ENCODE results near the gene PSAP.

DNA sequence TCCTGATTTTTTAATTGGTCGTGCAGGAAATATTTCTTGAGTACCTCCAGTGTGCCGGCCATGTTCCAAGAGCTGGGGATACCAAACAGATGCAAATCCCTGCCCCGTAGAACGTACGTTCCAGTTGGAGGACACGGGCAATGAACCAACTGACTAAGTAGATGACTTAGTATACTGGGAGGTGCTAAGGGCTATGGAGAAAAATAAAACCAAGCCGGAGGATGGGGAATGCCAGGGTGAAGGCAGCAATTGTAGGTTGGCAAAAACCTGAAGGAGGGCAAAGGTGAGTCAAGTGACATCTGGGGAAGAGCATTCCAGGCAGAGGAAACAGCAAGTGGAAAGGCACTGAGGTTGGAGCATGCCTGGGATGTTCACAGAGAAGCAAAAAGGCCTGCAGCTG is 70.9 kb downstream of the PSAP start:
- TF ChIP-seq, protein P1, sequence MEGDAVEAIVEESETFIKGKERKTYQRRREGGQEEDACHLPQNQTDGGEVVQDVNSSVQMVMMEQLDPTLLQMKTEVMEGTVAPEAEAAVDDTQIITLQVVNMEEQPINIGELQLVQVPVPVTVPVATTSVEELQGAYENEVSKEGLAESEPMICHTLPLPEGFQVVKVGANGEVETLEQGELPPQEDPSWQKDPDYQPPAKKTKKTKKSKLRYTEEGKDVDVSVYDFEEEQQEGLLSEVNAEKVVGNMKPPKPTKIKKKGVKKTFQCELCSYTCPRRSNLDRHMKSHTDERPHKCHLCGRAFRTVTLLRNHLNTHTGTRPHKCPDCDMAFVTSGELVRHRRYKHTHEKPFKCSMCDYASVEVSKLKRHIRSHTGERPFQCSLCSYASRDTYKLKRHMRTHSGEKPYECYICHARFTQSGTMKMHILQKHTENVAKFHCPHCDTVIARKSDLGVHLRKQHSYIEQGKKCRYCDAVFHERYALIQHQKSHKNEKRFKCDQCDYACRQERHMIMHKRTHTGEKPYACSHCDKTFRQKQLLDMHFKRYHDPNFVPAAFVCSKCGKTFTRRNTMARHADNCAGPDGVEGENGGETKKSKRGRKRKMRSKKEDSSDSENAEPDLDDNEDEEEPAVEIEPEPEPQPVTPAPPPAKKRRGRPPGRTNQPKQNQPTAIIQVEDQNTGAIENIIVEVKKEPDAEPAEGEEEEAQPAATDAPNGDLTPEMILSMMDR (conservative IDR thresholded peaks at IDR 0.05; ENCODE audit: low read depth in 2 of 2) = no peak
- TF ChIP-seq EZH2 (IDR thresholded peaks at IDR 0.05; ENCODE audit: low read depth, unreplicated experiment) (no peak), ZNF331 (CRISPR knock-in tag; IDR thresholded peaks at IDR 0.05; ENCODE audit: low read depth) (no peak), JUNB (IDR thresholded peaks at IDR 0.05; ENCODE audit: unreplicated experiment) (no peak), POLR2AphosphoS5 (IDR thresholded peaks at IDR 0.05; ENCODE audit: low read depth) (no peak), EZH2phosphoT487 (IDR thresholded peaks at IDR 0.05; ENCODE audit: unreplicated experiment) (no peak), CREB1 (CRISPR knock-in tag; IDR thresholded peaks at IDR 0.05; ENCODE audit: low read depth) (no peak)
- TF ChIP-seq, protein P2, sequence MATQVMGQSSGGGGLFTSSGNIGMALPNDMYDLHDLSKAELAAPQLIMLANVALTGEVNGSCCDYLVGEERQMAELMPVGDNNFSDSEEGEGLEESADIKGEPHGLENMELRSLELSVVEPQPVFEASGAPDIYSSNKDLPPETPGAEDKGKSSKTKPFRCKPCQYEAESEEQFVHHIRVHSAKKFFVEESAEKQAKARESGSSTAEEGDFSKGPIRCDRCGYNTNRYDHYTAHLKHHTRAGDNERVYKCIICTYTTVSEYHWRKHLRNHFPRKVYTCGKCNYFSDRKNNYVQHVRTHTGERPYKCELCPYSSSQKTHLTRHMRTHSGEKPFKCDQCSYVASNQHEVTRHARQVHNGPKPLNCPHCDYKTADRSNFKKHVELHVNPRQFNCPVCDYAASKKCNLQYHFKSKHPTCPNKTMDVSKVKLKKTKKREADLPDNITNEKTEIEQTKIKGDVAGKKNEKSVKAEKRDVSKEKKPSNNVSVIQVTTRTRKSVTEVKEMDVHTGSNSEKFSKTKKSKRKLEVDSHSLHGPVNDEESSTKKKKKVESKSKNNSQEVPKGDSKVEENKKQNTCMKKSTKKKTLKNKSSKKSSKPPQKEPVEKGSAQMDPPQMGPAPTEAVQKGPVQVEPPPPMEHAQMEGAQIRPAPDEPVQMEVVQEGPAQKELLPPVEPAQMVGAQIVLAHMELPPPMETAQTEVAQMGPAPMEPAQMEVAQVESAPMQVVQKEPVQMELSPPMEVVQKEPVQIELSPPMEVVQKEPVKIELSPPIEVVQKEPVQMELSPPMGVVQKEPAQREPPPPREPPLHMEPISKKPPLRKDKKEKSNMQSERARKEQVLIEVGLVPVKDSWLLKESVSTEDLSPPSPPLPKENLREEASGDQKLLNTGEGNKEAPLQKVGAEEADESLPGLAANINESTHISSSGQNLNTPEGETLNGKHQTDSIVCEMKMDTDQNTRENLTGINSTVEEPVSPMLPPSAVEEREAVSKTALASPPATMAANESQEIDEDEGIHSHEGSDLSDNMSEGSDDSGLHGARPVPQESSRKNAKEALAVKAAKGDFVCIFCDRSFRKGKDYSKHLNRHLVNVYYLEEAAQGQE (IDR thresholded peaks at IDR 0.05; ENCODE audit: unreplicated experiment) = no peak
- TF ChIP-seq, protein P3, sequence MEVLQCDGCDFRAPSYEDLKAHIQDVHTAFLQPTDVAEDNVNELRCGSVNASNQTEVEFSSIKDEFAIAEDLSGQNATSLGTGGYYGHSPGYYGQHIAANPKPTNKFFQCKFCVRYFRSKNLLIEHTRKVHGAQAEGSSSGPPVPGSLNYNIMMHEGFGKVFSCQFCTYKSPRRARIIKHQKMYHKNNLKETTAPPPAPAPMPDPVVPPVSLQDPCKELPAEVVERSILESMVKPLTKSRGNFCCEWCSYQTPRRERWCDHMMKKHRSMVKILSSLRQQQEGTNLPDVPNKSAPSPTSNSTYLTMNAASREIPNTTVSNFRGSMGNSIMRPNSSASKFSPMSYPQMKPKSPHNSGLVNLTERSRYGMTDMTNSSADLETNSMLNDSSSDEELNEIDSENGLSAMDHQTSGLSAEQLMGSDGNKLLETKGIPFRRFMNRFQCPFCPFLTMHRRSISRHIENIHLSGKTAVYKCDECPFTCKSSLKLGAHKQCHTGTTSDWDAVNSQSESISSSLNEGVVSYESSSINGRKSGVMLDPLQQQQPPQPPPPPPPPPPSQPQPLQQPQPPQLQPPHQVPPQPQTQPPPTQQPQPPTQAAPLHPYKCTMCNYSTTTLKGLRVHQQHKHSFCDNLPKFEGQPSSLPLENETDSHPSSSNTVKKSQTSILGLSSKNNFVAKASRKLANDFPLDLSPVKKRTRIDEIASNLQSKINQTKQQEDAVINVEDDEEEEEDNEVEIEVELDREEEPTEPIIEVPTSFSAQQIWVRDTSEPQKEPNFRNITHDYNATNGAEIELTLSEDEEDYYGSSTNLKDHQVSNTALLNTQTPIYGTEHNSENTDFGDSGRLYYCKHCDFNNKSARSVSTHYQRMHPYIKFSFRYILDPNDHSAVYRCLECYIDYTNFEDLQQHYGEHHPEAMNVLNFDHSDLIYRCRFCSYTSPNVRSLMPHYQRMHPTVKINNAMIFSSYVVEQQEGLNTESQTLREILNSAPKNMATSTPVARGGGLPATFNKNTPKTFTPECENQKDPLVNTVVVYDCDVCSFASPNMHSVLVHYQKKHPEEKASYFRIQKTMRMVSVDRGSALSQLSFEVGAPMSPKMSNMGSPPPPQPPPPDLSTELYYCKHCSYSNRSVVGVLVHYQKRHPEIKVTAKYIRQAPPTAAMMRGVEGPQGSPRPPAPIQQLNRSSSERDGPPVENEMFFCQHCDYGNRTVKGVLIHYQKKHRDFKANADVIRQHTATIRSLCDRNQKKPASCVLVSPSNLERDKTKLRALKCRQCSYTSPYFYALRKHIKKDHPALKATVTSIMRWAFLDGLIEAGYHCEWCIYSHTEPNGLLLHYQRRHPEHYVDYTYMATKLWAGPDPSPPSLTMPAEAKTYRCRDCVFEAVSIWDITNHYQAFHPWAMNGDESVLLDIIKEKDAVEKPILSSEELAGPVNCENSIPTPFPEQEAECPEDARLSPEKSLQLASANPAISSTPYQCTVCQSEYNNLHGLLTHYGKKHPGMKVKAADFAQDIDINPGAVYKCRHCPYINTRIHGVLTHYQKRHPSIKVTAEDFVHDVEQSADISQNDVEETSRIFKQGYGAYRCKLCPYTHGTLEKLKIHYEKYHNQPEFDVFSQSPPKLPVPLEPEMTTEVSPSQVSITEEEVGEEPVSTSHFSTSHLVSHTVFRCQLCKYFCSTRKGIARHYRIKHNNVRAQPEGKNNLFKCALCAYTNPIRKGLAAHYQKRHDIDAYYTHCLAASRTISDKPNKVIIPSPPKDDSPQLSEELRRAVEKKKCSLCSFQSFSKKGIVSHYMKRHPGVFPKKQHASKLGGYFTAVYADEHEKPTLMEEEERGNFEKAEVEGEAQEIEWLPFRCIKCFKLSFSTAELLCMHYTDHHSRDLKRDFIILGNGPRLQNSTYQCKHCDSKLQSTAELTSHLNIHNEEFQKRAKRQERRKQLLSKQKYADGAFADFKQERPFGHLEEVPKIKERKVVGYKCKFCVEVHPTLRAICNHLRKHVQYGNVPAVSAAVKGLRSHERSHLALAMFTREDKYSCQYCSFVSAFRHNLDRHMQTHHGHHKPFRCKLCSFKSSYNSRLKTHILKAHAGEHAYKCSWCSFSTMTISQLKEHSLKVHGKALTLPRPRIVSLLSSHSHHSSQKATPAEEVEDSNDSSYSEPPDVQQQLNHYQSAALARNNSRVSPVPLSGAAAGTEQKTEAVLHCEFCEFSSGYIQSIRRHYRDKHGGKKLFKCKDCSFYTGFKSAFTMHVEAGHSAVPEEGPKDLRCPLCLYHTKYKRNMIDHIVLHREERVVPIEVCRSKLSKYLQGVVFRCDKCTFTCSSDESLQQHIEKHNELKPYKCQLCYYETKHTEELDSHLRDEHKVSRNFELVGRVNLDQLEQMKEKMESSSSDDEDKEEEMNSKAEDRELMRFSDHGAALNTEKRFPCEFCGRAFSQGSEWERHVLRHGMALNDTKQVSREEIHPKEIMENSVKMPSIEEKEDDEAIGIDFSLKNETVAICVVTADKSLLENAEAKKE (CRISPR knock-in tag; IDR thresholded peaks at IDR 0.05) = no peak
